Tibial nerve (tissue), 4 donors: Measurements from ENCODE around the gene ABCA7.

Experiments used
- CTCF ChIP-seq, 5 experiments: fragments of 200-600 bp in 3 of 5; fragments of 450-650 bp in 2 of 5; sonication (generic) in 3 of 5; IDR thresholded peaks; one replicate each; pipeline ENCODE4 v1.5.1; 2016 to 2019; ENCODE audit warnings: antibody characterized with exemption in 5 of 5, mild to moderate bottlenecking in 3 of 5, moderate library complexity in 2 of 5
- EP300 ChIP-seq, 2 donors: sonication (generic); formaldehyde crosslinking; IDR thresholded peaks; one replicate each; pipeline ENCODE4 v1.6.1; 2017; ENCODE audit warnings: antibody characterized with exemption in 2 of 2, mild to moderate bottlenecking in 1 of 2

- TF ChIP-seq CTCF (IDR thresholded peaks at IDR 0.05) (no peak), EP300 (IDR thresholded peaks at IDR 0.05) (peak in 1 of 2 donors; percentile 52)
Measured at GRCh38 chr19:1088416-1089010, 48.6 kb downstream of the ABCA7 start.
